Amniotic stem cell (primary cell): ENCODE measurements around the gene TFB1M.
"Not testable (repeated sequence)": the region's sequence is repeated elsewhere in the genome, so short reads cannot be mapped to it uniquely, and the experiment has no call there.

Experiments
- DNase-seq: peaks from one replicate; lab custom pipeline; 2025; lab: John Stamatoyannopoulos, UW

The TFB1M gene

DNA sequence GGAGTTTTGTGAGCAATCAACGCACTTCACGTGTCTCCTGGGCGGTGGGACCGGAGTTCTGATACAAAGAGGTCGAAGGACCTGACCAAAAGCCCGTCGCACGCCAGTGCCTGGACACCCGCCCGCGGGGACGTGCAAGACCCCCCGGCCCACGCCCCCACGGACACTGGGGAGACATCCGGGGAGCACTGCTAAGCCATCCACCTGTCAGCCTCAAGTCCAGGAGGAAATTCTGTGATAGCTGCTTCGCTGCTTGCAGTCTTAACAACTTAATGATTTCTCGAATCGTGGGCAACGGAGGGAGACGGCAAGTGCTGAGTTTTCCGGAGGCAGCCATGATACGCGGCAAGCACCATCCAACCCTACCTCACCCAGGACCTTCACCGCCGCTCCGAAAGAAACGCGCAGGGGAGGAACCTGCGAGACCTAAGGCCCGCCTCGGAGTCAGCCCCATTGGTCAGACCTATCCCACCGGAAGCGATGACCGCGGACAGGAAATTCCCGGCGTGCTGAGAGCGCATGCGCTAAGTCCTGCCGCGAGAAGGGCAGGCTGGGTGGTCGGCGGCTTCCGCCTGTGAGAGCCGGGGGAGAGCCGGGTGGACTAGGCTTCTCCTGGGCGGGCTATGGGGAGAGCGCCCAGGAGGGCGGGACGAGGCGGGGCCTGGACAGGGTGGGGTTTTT, at the start of gene TFB1M:
Gene TFB1M, minus strand, starts transcription at position 393 of the 681 bp plus-strand sequence. Its CDS starts 56 bp downstream, at position 337.
- peak; percentile 98 for DNase-seq

DNA sequence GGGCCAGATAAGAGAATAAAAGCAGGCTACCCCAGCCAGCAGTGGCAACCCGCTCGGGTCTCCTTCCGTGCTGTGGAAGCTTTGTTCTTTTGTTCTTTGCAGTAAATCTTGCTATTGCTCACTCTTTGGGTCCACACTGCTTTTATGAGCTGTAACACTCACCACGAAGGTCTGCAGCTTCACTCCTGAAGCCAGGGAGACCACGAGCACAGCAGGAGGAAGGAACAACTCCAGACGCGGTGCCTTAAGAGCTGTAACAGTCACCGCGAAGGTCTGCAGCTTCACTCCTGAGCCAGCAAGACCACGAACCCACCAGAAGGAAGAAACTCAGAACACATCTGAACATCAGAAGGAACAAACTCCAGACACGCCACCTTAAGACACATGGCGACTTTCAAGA, 49.7 kb upstream of the TFB1M start:
- not testable (repeated sequence) for DNase-seq

DNA sequence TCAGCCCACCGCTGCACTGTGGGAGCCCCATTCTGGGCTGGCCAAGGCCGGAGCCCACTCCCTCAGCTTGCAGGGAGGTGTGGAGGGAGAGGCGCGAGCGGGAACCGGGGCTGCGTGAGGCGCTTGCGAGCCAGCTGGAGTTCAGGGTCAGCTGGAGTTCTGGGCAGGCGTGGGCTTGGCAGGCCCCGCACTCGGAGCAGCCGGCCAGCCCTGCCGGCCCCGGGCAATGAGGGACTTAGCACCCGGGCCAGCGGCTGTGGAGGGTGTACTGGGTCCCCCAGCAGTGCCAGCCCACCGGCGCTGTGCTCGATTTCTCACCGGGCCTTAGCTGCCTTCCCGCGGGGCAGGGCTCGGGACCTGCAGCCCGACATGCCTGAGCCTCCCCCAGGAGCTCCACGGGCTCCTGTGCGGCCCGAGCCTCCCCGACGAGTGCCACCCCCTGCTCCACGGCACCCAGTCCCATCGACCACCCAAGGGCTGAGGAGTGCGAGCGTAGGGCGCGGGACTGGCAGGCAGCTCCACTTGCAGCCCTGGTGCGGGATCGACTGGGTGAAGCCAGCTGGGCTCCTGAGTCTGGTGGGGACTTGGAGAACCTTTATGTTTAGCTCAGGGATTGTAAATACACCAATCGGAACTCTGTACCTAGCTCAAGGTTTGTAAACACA, 48.8 kb upstream of the TFB1M start:
- DNase-seq = not testable (repeated sequence)

DNA sequence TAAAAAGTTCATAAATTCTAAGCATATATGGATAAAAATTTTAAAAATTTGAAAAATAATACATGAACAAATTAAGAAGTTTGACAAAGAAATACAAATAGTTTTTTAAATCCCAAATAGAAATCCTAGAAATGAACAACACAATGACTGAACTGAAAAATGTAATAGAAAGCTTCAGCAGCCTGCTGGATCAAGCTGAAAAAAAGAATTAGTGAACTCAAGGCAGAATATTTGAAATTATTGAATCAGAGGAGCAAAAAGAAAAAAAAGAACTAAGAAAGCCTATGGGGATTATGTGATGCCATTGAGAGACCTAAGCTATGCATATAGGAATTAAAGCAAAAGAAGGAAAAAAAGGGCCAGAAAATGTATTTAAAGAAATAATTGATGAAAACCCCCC, 39.9 kb upstream of the TFB1M start:
- DNase-seq = no peak

DNA sequence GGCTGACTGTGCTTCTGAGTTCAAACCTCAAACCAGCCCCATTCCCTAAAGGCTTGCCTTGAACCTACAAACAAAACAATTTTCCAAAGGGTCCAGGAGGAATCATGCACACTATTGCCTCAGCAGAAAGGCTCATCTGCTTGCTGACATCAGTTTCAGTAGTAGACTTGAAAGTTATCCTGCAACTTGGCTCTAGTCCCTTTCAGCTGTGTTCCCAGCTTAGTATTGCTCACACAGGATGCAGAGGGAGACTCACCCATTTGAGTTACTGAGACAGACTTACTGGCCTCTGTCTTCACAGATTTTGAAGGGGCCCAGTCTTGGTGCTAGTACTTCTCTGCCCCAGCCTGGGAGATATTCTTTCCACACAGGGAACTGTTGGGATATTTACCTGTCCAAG, 38.5 kb upstream of the TFB1M start:
- DNase-seq = no peak

DNA sequence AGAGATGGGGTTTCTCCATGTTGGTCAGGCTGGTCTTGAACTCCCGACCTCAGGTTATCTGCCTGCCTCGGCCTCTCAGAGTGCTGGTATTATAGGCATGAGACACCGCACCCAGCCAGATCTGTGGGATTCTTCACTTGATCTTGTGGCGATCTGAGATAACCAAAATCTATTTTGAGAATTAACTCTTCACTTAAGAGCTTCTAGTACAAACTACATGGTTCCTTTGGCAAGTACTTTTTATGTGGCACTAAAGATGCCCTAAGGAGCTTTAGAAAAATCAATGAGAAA, 37.8 kb upstream of the TFB1M start:
- DNase-seq = no peak

DNA sequence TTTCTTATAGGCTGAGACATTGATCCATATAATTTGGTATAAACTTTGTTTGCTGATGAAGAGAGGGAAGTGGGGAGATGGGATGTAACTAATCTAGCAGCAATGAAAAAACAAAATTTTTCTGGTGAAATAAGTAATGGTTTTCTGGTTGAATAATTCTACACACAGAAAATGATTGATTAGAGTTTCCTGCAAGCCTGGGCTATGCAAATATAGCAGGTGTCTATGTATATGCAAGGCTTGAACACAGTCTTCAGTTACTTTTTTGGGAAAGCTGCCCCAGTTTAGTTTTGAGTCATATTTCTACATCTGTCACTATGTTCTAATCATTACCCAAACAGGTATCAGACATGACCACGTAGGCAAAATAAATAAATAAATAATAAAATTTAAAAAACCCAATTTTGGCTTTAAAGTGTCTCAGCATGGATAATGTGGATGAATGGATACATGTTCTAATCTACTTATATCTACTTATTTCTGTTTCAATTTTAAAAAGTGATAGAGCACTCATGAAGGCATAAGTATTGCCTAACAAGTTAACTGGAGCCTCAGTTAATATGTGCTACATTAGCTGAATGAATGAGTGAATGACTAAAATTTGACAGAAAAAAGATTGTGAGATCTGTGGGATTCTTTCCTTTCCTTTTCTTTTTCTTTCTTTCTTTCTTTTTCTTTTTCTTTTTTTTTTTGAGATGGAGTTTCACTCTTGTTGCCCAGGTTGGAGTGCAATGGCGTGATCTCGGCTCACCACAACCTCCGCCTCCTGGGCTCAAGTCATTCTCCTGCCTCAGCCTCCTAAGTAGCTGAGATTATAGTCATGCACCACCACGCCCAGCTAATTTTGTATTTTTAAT, 37.2 kb upstream of the TFB1M start:
- no peak for DNase-seq

DNA sequence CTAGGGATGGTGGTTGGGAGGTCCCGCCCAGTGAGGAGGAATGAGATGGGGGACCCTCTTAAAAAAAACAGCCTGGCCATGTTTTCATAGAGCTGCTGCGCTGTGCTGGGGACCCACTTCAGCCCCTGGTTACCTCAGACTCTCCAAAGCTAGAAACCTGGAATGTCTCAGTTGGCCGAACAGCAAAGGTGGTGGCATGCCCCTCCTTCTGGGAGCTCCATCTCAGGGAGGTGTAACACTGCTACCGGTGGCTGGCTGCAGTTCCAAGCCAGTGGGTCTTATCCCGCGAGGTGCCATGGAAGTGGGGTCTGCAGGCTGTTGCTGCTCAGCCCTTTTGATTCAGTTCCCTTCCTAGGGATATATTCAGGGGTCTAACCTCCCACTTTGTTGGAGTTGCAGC, 35.7 kb upstream of the TFB1M start:
- DNase-seq = no peak

DNA sequence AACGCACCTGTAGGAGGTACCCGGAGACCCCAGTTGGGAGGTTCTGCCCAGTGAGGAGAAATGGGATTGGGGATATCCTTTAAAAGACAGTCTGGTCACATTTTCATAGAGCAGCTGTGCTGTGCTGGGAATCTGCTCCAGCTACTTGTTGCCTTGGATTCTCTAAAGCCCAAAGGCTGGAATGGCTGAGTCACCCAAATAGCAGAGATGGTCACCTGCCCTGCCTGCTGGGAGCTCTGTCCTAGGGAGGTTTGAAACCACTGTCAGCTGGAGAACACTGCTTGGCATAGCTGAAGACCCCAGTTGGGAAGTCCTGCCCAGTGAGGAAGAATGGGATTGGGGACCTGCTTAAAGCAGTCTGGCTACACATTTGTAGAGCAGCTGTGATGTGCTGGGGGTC, 34.8 kb upstream of the TFB1M start:
- no peak for DNase-seq

DNA sequence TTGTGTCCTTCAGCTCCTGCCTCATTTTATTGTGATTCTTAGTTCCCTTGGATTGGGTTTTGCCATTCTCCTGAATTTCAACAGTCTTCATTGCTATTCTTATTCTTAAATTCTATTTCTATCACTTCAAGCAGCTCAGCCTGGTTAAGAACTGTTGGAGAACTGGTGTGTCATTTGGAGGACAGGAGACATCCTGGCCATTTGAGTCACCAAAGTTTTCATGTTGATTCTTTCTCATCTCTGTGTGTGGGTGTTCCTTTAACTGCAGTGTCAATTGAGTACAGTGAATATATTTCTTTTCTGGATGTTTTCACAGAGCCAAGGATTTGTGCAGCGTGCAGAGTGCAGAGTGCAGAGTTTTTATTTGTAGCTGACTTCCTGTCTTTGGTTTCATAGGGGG, 33.5 kb upstream of the TFB1M start:
- no peak for DNase-seq

DNA sequence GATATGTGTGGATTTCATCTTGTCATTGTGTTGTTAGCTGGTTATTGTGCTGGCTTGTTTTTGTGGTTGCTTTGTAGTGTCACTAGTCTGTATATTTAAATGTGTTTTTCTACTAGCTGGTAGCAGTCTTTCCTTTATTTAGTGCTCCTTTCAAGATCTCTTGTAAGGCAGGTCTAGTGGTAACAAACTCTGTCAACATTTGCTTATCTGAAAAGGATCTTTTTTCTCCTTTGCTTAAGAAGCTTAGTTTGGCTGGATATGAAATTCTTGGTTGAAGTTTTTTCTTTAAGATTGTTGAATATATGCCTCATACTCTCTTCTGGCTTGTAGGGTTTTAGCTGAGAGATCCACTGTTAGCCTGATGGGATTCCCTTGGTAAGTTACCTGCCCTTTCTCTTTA, 32.7 kb upstream of the TFB1M start:
- no peak for DNase-seq

DNA sequence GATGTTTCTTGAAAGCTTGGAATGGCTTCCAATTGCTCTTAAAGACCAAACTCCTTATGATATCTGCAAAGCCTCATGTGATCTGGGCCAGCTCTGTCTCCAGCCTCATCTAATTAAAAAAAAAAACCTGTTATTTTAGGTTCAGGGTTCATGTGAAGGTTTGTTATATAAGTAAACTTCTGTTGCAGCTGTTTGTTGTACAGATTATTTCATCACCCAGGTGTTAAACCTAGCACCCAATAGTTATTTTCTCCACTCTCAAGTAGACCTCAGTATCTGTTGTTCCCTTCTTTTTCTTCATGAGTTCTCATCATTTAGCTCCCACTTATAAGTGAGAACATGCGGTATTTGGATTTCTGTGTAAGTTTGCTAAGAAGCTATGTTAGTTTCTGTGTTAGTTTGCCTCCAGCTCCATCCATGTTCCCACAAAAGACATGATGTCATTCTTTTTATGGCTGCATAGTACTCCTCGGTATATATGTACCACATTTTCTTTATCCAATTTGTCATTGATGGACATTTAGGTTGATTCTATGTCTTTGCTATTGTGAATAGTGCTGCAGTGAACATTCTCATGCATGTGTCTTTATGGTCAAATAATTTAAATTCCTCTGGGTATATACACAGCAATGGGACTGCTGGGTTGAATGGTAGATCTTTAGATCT, 30.2 kb upstream of the TFB1M start:
- DNase-seq = no peak

DNA sequence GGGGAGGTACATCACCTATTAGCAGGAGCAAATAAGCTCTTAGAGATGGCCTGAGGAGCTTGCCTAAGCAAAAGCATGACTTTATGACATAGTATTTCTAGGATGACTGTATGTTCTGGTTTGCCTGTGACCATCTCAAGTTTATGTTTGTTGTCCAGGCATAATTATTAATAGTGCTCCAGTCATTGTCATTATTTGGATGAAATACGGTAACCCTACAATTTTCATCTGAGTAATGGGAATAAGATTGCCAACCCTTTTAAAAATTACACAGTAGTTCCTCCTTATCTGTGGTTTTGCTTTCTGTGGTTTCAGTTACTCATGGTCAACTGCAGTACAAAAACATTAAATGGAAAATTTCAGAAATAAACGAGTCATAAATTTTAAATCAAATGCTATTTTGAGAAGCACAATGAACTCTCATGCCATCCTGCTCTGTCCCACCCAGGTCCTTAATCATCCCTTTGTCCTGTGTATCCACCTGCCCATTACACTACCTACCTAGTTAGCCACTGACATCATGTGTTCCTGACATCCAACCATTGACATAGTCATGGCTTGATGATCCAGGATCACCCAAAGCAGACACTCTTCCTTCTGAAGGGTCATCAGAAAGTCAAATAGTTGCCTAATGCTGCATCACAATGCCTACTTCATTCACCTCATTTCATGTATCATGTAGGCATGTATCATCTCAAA, 27.0 kb upstream of the TFB1M start:
- DNase-seq = no peak

DNA sequence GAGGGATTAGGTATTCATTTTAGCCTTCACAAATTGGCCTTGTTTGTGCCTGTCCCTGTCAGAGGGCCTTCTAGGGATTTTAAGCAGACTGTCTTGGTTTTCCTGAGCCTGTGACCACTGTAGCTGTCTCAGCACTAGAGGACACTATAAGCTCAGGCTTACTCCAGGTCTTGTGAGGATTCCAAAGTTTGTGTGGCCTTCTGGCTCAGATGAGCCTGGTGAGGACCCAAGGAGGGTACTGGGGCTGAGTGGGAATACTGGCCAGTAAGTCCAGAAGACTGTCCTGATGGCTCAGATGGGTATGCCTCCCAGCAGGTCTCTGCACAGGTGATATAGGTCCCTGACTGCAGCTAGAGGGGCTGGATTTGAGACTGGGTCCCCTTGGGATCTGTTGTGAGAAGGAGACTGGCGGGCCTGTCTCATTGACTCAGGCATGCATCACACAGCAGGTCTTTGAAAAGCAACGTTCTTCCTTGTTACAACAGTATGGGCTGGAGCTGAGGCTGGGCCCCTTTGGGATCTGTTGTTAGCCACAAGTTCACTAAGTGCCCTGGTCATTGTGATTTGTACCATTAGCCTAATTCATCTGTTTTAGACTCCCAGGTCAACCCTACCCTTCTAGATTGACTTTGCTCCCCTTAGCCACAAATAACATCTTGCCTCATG, 26.3 kb upstream of the TFB1M start:
- no peak for DNase-seq

DNA sequence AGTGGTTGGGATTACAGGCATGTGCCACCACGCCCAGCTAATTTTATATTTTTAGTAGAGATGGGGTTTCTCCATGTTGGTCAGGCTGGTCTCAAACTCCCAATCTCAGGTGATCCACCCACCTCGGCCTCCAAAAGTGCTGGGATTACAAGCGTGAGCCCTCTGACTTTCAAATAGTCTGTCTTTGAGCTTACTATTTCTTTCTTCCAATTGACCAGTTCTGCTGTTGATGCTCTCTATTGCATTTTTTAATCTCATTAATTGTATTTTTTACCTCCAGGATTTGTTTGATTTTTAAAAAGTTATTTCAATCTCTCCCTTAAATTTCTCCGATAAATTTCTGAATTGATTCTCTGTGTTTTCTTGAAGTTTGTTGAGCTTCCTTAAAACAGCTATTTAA, 25.6 kb upstream of the TFB1M start:
- not testable (repeated sequence) for DNase-seq

DNA sequence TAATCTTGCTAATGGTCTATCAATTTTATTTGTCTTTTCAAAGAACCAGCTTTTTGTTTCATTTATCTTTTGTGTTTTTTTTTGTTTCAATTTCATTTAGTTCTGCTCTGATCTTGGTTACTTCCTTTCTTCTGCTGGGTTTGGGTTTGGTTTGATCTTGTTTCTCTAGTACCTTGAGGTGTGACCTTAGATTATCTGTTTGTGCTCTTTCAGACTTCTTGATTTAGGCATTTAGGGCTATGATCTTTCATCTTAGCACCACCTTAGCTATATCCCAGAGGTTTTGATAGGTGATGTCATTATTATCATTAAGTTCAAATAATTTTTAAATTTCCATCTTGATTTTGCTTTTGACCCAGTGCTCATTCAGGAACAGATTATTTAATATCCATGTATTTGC, 24.0 kb upstream of the TFB1M start:
- DNase-seq = not testable (repeated sequence)

DNA sequence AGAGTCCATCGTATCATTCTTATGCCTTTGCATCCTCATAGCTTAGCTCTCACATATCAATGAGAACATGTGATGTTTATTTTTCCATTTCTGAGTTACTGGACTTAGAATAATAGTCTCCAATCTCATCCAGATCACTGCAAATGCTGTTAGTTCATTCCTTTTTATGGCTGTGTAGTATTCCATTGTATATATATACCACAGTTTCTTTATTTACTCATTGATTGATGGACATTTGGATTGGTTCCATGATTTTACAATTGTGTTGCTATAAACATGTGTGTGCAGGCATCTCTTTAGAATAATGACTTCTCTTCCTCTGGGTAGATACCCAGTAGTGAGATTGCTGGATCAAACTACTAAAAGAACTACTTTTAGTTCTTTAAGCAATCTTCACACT, 21.0 kb upstream of the TFB1M start:
- no peak for DNase-seq

DNA sequence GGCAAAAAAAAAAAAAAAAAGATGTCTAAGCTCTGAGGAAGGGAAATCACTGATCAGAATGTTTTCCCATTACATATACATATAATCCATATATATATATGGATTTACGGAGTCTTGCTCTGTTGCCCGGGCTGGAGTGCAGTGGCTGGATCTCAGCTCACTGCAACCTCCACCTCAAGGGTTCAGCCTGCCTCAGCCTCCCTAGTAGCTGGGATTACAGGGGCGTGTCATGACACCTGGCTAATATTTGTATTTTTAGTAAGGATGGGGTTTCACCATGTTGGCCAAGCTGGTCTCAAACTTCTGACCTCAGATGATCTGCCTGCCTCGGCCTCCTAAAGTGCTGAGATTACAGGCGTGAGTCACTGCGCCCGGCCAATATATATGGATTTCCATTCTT, 19.8 kb upstream of the TFB1M start:
- not testable (repeated sequence) for DNase-seq

DNA sequence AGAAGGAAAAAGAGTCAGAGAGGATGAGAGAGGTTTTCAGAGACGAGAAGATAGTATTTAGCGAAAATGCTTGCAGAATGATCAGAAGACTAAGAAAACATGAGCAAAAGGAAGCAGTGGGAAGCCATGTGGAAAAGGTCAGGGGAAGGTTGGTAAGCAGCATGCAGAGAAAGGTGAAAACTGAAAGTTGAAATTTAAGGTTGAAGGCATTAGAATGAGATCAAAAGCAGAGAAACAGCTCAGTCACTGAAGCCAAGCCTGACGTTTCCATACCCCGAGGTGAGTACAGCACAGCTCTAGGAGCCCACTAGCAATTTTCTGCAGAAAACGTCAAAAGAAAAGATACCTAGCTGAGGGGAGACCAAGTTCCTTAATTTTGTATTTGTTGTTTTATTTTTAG, 19.1 kb upstream of the TFB1M start:
- no peak for DNase-seq

DNA sequence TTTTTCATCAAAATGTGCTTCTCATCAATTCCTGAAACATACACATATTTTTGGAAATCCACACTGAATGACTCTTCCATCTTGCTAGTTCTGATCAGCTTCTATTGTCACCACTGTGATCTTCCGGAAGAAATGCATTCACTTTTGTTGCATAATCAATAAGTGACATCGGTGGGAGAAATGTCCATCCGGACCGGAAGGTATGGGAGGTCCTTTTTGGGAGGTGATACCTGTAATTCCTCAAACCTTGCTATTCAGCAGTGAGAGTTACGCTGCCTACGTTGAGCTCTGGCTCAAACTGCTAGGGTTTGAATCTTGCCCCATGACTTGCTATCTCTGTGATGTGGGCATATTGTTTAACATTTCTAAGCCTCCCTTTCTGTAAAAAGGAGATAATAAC, 16.6 kb upstream of the TFB1M start:
- DNase-seq = no peak

DNA sequence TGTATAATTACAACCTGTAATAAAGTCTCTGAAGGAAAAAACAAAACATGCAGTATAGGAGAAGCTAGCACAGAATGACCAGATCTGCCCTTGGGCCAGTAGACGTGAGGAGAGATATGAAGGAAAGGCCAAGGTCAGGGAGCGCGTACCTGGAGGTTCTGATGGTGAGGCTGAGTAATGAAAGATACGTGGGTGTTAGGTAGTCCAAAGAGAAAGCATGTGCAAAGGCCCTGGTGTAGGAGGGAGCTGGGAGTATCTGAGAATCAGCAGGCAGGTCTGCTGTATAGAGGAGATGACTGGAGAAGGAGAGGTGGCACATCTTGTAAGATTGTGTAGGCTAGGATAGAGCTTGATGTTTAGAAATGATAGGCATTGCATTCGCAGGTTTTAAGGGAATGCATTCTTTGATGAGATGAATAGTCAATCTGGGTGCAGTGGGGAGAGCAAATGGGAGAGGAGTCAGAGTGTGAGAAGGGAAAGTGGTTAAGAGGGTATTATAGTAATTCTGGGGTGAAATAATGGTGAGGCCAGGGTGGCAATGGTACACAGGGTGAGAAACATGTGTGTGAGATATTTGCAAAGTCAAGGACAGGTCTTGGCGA, 15.9 kb upstream of the TFB1M start:
- no peak for DNase-seq
